NCI-H2081 treated with DMSO at 0.1 percent for 48 hours (cell line): ENCODE data around the gene IFIT1.
"Not testable (repeated sequence)": the region's sequence is repeated elsewhere in the genome, so short reads cannot be mapped to it uniquely, and the experiment has no call there.

Experiments
- DNase-seq: peaks from one replicate; lab custom pipeline; 2025; lab: John Stamatoyannopoulos, UW

Gene IFIT1

DNA sequence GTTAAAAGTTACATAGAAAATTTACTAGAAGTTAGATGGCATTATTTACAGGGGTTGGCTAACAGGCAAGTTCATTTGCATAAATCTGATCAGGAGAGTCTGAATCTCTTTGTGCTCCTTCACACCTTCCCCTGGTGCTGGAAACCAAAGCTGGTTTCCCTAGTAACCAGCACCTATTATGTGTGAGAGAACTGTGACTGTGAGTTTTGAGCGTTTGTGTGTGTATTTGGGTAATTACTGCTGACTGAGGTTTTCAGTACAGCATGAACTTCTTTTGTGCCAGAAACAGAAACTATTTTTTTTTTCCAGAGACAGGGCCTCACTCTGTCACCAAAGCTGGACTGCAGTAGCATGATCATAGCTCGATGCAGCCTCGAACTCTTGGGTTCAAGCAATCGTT lies 24.9 kb upstream of the IFIT1 start:
- no peak for DNase-seq

DNA sequence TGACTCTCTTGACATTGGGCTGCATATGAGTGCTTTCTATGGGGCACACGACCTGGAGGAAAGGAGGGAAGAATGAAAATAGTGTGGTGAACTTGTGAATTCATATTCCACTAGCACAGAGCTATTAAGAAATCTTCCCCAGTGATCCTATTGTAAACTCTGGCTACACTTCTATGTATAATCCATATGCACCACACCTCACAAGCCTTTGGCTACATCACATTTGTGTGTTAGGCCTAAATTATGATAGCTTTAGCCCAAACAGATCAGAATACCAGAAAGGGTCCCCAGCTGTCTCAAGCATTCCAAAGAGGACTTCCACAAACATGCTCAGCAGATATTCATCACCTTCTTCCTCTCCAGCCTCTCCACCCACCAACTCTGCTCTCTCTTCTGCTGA lies 24.3 kb upstream of the IFIT1 start:
- DNase-seq: no peak

DNA sequence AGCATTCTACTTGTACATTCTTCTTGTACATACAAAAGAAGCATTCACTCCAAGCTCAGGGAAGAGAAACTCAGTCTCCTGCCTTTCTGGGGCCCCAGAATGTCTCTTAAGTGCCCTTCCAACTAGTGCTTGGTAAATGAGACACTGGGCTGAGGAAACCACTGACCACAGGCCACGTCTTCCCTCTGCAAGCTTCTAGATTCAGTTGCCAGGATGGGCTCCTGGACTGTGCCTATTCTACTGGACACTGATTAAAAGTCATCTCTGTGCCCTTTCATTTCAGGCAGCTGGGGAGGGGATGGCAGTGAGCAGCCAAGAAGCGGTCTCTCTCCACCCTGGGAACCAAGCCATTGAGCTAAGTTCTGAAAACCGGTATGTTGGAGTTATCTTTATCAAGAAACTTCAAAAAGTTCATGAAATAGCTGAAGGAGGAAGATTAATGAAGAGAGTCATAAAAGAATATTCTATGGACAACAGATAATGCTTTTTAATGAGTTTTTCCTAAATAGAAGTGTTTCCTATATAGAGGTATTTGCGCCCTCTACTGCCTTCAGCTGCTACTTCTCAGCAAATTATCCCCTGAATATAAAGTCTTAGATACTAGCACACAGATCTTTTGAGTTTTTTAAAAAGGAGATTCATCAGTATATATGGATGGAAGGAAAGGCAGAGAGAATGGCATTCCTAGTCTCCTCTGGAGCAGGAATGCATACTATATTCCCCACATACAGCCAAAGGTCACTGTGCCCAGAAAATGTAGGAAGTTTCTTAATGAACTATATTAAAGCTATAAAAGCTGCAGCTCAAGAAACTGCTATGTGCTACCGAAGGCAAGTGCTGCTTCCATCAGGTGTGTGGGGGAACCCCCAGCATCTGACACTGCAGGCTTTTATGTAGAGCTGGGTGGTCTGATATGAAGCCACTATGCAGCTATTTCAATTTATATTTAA lies 23.0 kb upstream of the IFIT1 start:
- DNase-seq: no peak

DNA sequence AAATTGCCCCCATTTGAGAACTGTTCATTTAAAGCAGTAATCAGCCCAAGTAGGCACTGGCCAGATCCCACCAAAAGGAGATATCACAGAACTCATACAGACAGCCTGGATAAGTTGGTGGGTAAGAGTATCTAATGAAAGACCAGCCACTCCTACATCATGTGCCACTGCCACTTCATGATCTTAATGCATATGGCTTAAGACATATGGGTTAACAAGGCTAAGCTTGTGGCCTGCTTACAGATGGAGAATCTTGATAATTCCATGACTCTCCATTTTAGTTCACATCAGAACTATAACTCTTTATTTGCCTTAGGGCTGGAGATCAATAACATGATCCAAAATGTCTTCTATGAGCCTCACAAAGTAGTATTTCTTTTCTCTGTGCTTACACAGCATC lies 21.3 kb upstream of the IFIT1 start:
- DNase-seq: no peak

DNA sequence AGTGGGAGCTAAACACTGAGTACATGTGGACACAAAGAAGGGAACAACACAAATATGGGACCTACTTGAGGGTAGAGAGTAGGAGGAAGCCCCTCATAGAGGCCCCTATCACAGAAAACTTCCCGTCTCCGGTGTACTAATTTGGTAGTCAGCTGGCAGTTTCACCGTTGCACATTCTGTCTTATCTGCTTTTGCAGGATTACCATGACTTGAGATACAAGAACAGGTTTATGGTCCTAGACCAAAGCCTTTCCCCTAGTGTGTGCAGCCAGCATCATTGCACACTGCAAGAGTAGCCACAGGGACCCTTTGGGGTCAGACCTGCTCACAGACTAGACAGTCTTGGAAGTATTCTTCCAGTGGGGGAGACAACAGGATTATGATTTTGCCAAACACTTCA lies 20.4 kb upstream of the IFIT1 start:
- DNase-seq: no peak

DNA sequence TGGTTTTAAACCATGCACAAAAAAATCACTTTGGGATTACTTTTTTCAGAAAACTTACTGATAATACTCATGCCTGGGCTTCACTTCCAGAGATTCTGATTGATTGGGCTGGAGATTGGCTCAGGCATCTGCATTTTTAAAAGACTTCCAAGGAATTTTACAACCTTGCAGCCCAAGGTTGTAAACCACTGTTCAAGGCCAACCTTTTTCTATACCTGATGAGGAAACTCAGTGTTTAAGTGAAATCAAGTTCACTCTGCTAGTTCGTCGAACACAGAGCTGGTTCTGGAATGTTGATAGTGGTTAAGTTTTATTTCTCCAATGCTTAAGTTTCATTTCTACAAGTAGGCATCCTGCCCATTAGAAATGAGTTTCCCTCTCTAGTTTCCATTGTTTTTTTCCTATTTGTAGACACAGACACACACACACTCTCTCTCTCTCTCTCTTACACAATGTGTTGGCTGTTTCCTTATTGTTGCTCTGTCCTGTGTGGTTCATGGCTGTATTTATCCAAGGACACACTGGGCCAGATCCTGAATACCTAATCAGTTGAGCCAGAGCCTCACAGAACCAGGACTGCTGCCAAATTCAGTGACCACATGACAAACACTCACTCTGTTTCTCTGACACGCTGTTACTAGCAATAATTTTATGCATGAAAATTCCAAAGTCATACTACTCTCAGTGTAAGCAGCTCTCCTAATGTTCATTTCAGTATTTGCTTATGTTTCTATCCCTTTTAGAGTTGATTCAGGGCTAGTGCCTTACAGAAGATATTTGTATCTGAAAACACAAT lies 18.3 kb upstream of the IFIT1 start:
- no peak for DNase-seq

DNA sequence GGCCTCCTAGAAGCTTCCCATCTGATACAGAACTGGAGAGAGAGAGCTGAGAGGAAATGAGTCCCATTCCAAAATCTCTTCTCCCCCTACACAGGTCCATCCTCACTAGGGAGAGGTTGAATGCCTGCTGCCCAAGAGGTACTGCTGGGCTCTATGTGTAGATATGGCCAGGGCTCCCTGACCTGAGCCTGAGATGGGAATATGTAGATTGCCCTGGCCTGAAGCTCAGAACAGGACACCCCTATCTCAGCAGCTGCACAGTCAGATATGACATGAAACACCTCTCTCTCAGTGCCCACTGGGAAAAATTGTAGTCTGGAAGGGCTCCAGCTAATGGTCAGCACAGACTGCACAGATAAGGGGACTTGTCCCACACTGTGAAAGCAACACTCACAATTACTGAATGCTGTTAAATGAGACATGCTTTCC lies 17.7 kb upstream of the IFIT1 start:
- DNase-seq: no peak

DNA sequence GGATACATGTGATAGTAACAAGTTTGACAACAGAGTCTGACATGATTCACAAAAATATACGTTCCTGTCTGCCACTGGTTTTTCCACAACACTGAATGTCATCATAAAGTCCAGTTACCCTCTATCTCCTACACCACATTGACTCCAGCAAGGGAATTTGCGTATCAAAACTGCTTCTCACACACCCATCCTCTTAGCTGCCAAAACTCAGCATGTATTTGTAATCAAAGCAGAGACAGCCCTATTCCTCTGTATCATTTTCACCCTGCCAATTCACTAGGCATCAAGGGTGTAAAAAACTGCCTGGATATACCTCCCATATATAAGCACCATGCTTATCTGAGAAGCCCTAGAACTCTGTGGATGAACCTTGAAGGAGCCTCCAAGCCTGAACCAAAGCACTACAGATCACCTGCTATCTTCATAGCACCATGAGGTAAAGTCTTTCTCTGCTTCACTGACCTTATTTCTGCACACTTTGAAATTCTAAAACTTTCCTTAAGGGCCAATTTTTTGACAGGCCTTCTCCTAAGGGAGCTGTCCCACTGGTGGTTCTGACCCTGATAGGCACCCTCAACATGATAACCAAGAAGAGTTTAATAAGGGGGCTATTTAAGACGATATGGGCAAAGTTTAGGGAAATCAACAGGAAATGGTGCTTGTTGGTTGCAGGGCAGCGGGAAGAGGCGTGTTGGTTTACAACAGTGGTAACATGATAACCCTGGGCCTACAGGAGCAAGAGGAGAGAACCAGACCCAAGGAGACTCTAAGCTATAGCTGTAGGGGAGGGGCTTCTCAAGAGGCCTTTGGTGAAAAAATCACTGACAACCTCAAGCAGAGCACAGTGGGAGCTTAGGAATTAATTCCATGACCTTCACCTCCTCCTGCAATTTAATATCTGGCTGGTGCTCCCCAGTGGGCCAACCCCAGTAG lies 14.5 kb upstream of the IFIT1 start, which contains the start of gene IFIT1B:
IFIT1B (plus strand) TSS at position 352 of the 933 bp plus-strand sequence; CDS start at position 432, 80 bp downstream.
- DNase-seq: no peak

DNA sequence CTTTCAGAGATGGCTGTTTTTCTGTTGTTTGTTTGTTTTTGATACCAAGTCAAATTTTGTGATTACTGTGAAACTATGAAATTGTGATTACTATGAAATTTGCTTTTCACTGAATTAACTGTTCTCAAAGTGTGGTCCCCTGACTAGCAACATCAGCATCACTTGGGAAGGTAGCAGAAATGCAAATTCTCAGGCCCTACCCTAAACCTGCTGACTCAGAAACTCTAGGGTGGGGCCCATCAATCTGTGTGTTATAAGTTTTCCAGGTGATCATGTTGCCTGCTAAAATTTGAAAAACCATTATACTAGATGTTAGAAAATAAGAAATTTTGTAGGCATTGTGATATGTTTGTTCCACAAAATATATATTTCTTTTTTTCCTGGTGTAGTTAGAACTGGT lies 13.3 kb upstream of the IFIT1 start:
- no peak for DNase-seq

DNA sequence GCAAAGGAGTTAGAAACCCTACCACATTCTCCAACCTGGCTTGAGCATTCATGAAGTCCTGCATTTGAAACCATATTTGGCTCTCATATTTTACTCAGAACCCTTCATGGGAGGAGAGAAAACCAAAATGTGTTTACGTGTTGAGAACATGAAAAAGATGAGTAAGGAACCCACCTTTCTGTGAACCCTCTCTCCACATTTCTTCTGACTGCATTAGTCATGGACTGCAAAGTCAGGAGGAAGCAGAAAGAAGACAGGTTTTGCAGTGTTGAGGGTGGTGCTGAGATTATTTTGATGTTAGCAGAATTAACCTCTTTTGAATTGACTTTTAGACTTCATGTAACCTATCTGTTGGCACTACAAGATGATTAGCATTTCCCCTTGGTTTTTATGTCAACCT lies 9.7 kb upstream of the IFIT1 start:
- DNase-seq: no peak

DNA sequence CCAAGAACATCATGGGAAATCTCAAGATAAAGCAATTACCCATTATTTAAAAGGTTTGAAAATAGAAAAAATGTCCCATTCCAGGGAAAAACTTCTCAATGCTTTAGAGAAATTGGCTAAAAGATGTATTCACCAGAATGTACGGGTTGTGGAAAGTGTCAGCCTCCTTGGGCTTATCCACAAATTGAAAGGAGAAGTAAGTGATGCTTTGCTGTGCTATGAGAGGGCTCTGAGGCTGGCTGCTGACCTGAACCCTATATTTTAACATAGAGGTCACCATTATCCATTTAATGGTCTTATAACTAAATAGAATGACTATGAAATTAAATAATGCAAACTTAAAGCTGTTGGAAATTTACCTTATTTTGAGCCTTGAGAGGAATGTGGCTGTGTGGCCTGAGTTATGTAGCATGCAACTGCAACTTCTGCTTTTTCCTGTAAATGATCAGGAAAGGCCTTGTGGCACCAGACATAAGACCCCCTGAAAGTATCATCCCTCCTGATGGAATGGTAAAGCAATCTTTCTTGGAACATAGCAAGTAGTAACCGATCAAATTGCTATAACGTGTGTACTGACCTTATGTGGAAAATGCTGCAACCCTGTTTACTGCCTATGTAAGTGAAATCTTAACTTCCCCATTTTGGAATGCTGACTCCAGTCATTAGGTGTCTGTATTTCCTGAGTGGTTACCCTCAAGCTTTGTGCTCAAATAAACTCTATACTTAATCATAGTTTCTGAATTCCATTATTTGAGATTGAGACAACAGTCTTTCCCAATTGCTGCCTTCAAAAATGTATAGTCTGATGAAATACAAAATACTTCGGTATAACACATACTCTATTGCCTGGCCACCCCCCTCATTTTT lies 7.7 kb upstream of the IFIT1 start:
- no peak for DNase-seq

DNA sequence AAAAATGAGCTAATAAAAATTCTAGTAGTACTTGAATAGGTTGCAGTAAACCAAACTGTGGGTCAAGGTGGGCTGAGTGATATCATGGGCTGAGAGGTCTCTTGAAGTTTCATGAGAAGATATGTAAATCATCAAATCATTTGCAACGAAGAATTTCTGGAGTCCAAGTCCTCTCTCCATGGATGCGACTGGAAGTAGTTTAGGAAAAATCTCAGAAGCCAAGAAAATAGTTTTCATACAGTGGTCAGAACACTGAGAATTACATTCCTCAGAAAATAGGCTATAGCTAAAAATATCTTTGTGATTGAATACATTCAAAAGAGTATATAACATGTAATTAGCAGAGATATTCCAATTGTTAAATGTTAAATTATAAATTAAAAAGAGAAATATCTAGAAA lies 3.6 kb upstream of the IFIT1 start:
- no peak for DNase-seq

DNA sequence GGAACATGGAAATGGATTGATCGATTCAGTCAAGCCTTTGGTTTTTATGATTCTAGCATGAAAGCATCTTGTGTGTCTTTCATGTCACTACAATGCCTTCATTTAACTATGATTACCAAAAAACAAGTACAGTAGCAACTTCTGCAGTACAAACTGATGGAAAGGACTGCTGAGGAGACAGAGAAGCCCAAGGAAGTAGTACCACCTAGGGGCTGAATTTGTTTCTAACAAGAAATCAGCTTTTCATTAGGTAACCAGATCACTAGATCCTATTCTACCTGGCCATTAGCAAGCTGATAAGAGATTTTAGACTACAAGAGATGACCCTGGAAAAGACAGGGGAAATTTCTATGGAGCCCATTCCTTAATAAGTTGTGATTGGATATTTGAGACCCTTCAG lies 3.2 kb upstream of the IFIT1 start:
- DNase-seq: no peak

DNA sequence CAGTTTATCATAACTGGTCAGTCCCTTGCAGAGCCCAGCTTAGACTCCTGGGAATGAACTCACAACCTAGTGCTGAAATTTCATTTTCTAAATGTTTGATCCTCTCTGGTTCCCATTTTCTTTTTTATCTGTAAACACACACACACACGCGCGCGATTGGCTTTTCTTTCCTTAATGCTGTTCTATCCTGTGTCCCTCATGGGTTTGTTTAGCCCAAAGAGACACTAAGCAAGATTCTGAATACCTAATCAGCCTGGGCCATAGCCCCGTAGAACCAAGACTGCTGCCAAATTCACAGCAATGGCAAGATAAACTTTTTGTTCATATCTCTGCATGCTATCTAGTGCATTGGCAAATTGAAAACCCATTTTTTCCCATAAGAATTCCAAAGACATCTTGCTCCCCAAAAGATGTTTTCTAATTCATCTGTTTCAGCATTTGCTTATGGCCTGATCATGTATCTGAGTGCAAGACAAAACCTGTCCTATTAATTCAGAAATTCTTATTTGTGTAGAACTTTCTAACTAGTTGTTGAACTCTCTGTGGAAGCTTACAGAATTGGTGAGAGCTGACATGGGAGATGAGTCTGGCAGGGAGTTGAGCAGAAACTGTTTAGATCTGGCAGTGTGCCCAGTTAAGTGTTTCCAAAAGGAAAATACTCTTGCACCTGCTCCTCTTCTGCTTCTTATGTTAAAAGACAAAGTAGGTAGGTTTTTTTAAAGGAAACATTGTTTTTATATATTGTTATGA lies 1.8 kb upstream of the IFIT1 start:
- no peak for DNase-seq

DNA sequence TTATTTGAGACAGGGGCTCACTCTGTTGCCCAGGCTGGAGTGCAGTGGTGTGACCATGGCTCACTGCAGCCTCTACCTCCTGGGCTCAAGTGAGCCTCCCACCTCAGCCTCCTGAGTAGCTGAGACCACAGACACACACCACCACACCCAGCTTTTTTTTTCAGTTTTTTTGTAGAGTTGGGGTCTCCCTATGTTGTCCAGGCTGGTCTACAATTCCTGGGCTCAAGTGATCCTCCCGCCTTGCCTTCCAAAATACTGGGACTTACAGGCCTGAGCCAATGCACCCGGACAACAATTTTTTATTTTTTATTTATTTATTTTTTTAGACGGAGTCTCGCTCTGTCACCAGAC lies 1.2 kb upstream of the IFIT1 start:
- DNase-seq: not testable (repeated sequence)

DNA sequence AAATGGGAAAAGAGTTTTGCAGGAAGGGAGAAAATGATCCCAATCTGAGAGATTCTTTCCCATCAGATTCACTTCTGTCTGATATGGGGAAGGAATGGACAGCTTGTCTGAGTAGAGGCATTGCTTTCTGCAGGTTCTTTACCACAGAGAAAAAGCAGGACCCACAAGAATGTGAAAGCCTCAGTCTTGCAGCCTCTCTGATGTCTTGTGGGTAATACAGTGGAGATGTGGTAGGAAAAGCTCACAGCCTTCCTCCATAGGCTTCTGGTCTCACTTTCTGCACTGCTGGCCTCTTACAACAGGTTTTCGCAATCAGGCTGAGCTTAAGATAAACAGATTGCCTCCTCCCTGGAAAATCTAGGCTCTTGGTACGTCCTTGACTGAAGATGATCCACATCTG lies 551 bp downstream of the IFIT1 start:
- DNase-seq: no peak

DNA sequence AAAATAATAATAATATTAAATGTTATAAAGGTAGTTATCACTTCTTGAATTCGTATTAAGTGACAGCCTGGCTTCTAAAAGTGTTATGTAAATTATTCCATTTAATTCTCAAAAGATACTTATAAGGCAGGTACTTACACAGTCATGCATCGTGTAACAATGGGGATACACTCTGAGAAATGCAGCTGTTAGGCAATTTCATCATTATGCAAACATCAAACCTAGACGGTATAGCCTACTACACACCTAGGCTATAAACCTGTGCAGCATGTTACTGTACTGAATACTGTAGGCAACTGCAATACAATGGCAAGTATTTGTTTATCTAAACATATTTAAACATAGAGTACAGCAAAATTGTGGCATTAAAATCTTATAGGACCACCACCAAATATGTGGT lies 1.5 kb downstream of the IFIT1 start:
- no peak for DNase-seq

DNA sequence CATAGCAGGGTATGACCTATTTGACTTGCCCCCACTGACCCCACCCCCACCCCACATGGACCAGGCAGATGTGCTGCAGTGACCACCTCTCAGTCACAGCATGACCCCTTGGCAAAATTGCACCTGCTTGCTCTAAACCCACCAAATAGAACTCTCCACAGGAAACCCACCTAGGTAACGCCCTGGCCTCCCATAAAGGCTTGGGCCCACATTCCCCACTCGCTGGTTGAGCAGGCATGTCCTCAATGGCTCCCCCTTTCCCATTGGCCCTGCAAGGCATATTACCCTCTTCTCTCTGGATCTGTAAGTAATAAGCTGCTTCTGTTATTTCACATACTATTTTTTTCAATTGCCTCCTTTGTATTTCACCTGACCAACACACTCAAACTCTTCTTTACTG lies 2.7 kb downstream of the IFIT1 start:
- DNase-seq: no peak

DNA sequence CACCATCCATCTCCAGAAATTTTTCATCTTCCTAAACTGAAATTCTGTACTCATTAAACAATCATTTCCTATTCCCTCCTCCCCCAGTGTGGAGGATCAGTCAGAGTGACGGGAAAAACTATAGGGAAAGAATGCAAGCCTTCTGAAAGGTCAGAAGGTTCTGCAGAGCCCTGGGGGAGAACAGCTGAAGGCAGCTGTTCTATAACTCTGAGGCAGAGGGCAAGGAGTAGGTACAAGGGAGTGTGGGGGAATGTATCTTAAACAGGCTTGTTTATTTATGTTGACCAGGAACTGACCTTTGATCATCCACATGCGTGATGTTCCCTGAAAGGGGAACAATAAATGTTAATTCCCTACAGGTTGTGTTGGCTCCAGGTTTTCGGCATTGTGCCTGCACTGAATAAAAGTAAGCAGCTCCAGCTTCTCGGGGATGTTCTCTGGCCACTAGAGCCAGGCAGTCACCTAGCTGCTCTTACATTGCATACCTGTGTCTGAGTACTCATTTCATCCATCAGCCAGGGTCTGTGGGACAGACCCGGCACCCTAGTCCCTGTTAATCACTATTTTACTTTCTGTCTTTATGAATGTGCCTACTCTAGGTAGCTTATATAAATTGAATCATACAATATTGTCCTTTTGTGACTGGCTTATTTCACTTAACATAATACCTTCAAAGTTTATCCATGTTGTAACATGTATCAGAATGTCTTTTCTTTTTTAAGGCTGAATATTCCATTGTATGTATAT lies 5.8 kb downstream of the IFIT1 start:
- DNase-seq: no peak

DNA sequence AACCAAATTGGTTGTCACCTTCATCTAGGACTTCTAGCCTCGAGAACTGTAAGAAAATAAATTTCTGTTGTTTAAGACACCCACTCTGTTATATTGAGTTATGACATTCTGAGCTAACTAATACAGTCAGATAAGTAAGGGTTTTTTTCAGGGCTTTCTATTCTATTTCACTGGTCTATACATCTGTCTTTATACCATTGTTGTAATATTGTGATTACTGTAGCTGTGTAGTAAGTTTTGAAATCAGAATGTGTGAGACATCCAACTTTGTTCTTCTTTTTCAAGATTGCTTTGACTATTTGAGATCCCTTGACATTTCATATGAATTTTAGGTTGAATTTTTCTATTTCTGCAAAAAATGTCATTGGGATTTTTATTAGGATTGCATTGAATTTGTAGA lies 7.5 kb downstream of the IFIT1 start:
- DNase-seq: no peak
